HG03442 (cell line): ENCODE data around the gene SLC34A3.

Experiments
- ATAC-seq: cut with Tn5 transposase; IDR thresholded peaks from one replicate; pipeline ENCODE4 v1.9.1; 2021; ENCODE audit warnings: mild to moderate bottlenecking, moderate library complexity; ENCODE audit not compliant: unreplicated experiment

SLC34A3 gene

DNA sequence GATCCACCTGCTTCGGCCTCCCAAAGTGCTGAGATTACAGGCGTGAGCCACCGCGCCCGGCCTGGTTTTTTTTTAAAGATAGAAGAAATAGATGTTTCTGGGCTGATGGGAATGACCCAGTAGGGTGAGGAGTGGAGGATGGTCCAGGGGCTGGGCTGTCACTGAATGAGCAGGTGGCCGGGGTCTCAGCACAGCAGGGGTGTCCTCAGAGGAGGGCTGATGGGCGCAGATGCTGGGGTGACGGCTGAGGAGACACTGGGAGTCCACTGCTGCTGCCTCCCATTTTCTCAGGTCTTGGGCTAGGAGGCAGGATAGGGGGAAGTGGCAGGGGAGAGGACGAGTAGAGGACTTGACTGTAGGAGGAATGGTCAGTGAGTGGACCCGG, 44.5 kb downstream of the SLC34A3 start:
- no peak for ATAC-seq

DNA sequence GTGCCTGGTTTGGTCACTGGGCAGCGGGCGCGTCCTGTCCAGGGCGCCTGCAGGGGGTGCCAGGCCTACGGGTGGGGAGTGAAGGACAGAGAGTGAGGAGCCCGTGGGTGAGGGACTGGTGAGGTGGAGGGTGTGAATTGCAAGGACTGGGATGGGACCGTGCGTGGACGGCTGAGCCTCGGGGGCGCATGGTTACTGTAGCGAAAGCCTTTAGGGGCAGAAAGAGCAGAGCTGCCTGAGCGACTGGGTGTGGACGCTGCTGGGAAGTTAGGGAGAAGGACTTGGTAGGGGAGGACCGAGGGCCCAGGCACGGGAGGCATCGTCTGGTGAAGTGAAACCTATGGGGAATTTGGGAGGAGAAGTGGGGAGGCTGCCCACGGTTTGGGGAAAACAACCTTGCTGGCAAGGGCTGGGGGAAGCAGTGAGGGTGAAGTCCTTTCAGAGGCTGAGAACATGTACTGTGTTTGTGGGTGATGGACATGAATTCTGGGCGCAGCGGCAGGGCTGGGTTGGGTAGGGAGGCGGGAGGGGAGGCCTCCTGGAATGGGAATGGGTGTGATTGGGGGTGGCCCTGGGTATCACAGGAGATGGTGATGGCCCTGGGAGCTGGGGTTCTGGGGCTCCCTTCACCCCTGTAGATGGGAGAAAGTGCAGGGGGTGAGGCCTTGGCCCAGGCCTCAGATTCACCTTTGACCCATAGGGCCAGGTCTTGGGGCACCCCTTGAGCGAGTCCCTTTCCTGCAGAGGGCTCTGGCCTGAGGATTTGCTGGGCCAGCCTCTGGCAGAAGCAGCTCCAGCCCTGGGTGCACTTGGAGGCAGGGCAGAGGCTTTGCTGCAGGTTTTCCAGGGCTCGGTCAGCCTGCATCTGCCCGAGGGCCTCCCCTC, 45.1 kb downstream of the SLC34A3 start:
- no peak for ATAC-seq

- ATAC-seq = no peak
Measured at GRCh38 chr9:137276473-137277328, 46.0 kb downstream of the SLC34A3 start.

GRCh38 chr9:137277329-137278041, 46.8 kb downstream of the SLC34A3 start, which contains the start of gene TOR4A:
Gene TOR4A, plus strand, starts transcription at chr9:137277726. Its CDS starts 964 bp downstream, at chr9:137278690.
- ATAC-seq = peak; percentile 74

- ATAC-seq = no peak
Measured at GRCh38 chr9:137278061-137278701, 47.5 kb downstream of the SLC34A3 start.

DNA sequence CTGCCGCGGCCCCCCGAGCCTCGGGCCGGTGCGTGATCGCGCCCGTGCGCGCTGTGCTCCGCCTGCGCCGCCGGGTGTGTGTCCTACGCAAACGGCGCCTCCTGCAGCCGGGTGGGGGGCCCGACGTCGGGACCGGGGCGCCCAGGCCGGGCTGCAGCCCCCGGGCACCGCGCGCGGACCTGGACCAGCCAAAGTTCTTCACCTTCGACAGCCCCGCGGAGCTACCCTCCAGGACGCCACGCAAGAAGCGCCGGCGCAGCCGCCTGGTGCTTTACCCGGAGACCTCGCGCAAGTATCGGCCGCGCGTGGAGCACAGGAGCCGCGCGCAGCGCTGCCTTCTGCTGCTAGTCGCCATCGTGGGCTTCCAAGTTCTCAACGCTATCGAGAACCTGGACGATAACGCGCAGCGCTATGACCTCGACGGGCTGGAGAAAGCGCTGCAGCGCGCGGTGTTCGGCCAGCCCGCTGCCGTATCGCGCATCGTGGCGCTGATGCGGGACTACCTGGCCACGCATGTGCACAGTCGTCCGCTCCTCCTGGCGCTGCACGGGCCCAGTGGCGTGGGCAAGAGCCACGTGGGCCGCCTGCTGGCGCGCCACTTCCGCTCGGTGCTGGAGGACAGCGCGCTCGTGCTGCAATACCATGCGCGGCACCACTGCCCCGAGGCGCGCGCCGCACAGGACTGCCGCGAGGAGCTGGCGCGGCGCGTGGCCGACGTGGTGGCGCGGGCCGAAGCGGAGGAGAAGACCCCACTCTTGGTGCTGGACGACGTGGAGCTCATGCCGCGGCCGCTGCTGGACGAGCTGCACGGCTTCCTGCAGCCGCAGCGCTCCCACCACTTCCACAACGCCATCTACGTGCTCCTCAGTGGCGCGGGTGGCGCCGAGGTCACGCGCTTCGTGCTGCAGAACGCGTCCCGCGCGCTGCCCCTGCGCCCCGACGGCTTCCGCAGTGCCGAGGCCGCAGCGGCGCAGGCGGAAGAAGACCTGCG, 48.3 kb downstream of the SLC34A3 start:
- no peak for ATAC-seq

DNA sequence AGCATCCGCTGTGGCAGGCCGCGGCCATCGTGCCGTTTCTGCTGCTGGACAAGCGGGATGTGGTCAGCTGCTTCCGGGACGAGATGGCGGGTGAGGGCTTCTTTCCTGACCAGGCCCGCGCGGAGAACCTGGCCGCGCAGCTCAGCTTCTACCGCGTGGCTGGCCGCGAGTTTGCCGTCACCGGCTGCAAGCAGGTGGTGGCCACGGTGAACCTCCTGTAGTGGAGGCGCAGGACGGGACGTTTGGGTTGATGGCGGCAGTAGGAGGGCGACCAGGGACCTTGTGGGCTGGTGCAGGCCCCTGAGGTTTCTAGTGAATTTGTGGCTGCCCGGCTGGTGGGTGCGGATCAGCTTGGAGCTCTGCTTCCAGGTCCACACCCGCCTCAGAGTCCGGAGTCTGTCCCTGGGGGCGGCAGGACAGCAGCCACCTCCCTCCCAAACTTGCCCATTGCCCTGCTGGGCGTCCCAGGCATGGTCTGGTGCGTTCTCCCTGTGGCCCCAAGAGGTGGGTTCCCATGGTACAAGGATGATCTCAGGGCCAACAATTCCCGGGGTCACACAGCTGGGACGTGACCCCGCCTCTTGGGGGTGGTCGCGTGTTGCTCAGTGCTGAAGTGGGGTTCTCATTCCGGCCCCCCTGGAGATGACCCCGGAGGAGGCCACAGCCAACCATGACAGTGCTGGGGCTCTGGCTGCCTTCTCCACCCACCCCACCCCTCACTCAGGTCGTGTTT, 49.2 kb downstream of the SLC34A3 start:
- ATAC-seq = no peak

DNA sequence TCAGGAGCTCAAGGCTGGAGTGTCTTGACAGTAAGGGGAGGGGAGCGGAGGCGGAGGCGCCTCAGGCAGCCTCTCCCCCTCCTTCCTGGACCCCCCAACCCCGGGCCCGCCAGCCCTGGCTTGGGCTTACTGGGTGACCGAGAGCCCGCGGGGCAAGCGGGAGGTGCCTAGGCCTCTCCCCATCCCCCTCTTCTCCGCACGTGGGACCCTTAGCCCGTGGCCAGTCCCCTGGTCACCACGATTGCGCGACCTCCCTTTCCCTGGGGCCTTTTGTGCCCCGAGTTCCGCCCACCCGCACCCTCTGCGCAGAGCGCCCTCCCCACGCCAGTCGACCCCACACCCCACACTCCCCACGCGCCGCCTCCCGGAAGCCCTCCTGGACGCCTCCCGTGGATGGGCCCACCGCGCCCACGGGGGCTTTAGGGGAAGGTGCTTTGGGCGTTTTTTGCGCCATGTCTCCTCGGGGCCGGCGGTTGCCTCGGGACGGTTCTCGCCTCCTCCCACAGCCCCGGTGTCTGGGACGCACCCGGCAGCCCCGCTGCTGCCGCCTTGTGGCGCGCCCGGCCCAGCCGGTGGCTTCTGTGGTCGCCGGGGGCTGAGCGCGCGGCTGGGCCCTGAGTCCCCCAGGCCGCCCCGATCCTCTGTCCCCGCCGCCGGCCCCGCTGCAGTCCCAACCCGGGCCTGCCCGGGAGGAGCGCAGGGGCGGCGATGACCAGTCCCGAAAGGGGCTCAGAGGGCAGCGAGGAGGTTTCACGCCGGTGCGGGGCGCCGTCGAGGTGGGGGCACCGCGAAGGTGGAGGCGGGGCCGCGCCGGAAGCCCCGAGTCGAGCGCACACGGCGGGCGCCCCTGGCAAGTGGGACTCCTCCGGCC, 50.0 kb downstream of the SLC34A3 start:
- no peak for ATAC-seq

- ATAC-seq = no peak
Measured at GRCh38 chr9:137281345-137282116, 50.8 kb downstream of the SLC34A3 start.
